ENCODE results near the gene CNTRL. TPM values are rescaled to one million over a fixed set of nuclear protein-coding genes. Genes with fewer than 3 reads are reported as not detected.

CNTRL gene
- total RNA-seq, 1 experiment from 2014 or later: 27.2 TPM

DNA sequence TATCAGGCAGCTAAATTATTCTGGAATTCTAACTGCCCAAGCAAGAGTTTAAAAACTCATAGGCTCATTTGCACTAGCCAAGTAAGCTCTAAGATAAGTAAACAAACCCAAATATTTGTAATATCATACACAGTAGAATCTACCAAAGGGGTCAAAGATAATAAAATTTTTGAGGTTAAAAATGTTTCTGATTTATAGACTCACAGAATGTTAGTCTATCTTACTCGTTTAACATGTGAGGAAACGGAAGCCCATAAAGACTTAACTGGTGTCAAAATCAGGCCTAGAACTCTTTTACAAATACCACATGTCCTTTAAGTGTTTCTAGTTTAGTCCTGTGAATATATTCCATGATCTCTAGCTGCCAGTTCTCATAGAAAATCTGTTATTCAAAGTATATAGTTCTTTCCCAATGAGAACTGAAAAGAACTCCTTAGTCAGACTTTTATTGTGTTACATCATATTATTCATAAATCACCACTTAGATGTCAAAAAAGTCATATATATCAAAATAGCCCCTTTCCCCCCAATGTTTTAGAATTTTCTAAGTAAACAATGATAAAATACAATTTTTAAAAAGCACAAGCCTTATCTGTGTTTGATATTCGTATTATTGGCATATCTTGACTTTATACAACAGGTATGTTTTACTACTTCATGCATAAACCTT is 113.0 kb downstream of the CNTRL start:
- in situ Hi-C loops (cut with HindIII; ENCODE audit: low pct_unique_long_range_greater_than_20kb, low sequenced_read_pairs): no loop called here
- DNase-seq (ENCODE audit: low read depth, low spot score): no peak

DNA sequence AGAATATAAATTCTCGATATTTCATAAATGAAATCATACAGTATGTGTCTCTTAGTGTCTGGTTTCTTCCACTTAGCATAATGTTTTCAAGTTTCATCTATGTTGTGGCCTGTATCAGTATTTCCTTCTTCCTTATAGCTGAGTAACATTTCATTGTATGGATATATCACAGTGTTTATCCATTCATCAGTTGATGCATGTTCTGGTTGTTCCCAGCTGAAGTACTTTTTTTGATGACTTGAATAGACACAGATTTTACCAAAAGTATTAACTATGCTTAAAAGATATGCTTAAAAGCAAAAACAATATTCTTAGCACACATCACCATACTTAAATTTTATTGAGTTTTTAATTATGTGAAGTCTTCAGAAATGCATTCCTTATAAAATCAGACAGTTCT is 114.3 kb downstream of the CNTRL start:
- in situ Hi-C loops (cut with HindIII; ENCODE audit: low pct_unique_long_range_greater_than_20kb, low sequenced_read_pairs): no loop called here
- no peak for DNase-seq (ENCODE audit: low read depth, low spot score)

- no peak for DNase-seq (ENCODE audit: low read depth, low spot score)
- in situ Hi-C loops (cut with HindIII; ENCODE audit: low pct_unique_long_range_greater_than_20kb, low sequenced_read_pairs): no loop called here
Observed at GRCh38 chr9:121189660-121190059, 114.9 kb downstream of the CNTRL start.

GRCh38 chr9:121191235-121191634 is 116.5 kb downstream of the CNTRL start:
- in situ Hi-C loops (cut with HindIII; ENCODE audit: low pct_unique_long_range_greater_than_20kb, low sequenced_read_pairs): no loop called here
- no peak for DNase-seq (ENCODE audit: low read depth, low spot score)

DNA sequence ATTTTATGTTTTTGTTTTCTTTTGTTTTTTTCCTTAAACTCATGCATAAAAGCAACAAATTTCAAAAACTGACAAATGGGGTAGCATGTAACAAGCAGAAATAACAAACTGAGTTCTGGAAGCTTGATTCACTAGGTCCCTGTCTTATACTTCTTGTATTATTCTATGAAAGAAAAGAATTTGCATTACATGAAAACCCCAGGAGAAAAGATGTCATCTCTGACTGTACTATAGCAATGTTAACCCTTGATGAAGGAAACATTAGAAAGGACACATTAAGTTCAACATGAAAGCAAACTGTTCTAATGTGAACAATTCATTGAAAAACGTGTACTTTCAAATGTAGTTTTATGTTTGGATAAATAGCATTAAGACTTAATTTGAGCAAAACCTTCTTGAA is 117.8 kb downstream of the CNTRL start:
- DNase-seq (ENCODE audit: low read depth, low spot score): no peak
- in situ Hi-C loops (cut with HindIII; ENCODE audit: low pct_unique_long_range_greater_than_20kb, low sequenced_read_pairs): no loop called here

DNA sequence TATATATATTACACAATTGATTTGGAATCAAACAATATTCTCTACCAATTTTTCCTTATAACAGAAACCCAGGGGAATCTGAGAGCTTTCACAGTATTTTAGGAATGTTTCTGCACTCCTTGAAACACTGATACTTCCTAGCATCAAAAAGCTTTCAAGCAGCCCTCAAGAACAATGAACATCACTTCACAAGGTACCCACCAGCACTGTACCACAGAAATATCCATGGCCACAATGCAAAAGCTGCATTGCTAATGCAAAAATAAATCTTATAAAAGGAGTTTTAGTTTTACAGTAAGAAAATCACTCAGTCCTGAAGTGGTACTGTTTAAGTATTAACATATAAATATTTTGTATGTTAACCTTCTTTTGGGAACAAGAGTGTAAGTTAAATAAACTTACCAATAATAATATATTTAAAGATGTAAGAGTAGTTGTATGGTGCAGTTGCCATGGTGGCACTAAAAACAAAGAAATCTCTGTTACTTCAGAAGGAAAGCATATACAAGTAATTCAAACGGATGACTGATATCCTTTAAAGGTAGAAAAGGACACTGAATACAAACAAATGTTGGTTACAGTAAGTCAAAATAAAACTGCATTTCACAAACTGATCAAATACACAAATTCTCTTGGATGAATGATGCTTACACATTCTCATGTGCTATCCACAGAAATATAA is 118.3 kb downstream of the CNTRL start:
- DNase-seq (ENCODE audit: low read depth, low spot score): peak; percentile 26
- in situ Hi-C loops (cut with HindIII; ENCODE audit: low pct_unique_long_range_greater_than_20kb, low sequenced_read_pairs): no loop called here

DNA sequence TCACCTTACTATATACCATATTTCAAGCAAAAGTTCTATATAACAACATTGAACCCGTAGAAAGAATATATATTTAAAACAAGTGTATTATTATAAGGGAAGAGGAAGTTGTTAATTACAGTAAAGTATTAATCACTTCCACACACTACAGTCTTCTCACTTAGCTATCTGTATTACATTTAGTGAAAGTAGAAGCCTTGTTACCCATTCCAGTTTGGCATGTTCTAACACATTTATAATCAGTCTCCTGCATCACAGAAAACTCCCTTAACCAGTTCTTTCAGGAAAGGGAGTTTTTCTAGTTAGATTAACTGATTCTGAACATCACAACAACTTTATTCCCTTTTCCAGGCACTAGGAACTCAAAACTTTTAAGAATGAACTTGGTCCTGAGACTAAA is 120.0 kb downstream of the CNTRL start:
- no peak for DNase-seq (ENCODE audit: low read depth, low spot score)
- in situ Hi-C loops (cut with HindIII; ENCODE audit: low pct_unique_long_range_greater_than_20kb, low sequenced_read_pairs): no loop called here

GRCh38 chr9:121196389-121196788 is 121.6 kb downstream of the CNTRL start:
- in situ Hi-C loops (cut with HindIII; ENCODE audit: low pct_unique_long_range_greater_than_20kb, low sequenced_read_pairs): no loop called here
- DNase-seq (ENCODE audit: low read depth, low spot score): no peak

GRCh38 chr9:121197132-121197531 is 122.4 kb downstream of the CNTRL start:
- DNase-seq (ENCODE audit: low read depth, low spot score): no peak
- in situ Hi-C loops (cut with HindIII; ENCODE audit: low pct_unique_long_range_greater_than_20kb, low sequenced_read_pairs): no loop called here

GRCh38 chr9:121198512-121199042 is 123.8 kb downstream of the CNTRL start:
- in situ Hi-C loops (cut with HindIII; ENCODE audit: low pct_unique_long_range_greater_than_20kb, low sequenced_read_pairs): no loop called here
- DNase-seq (ENCODE audit: low read depth, low spot score): no peak

GRCh38 chr9:121199921-121200320 is 125.2 kb downstream of the CNTRL start:
- no peak for DNase-seq (ENCODE audit: low read depth, low spot score)
- in situ Hi-C loops (cut with HindIII; ENCODE audit: low pct_unique_long_range_greater_than_20kb, low sequenced_read_pairs): no loop called here

DNA sequence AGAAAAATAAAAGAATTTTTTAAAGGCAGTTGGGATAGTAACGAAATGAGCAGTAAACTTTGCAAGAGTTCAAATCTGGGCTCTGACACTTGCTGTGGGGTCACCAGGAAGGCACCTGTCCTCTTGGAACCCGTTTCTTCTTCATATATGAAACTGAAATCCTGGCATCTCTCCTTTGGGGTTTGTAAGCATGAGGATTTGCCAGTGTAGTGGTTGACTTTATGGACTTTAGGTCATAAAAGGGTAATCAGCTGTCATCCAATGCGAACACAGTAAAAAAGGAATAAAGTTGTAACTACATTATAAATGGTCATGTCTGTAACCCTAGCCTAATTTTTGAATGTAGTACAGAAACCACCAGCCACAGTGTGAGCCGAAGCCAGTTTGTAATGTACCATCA is 125.6 kb downstream of the CNTRL start:
- in situ Hi-C loops (cut with HindIII; ENCODE audit: low pct_unique_long_range_greater_than_20kb, low sequenced_read_pairs): no loop called here
- no peak for DNase-seq (ENCODE audit: low read depth, low spot score)

DNA sequence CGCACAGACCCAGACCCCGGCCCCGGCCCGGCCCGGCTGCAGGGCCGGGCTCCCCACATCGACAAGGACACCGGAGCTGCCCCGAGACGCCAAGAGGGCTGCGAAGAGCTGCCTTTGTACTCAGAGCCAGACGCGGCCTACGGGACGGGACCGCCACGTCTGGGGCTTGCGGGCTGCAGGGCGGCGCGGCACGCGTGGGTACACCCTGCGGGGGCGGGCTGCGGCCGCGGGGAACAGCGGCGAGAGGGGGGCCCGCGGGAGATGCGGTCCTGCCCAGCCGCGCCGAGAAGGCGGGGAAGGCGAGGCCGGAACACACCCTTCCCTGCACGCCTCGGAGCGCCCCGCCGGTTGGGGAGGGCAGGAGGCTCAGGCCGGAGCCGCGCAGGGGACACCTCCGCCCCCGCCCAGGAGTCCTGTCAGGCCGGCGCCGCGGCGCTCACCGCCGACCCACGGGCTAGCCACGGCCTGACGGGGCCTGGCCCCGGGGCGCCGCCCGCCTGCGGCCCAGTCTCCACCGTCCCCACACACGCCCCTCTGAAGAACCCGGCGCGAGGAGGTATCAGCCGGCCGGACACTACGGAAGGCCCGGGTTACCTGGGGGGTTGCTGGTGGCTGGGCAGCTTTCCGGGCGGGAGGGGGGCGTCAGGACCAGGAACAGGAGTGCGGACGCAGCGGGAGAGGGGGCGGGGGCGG is 126.4 kb downstream of the CNTRL start:
- in situ Hi-C loops (cut with HindIII; ENCODE audit: low pct_unique_long_range_greater_than_20kb, low sequenced_read_pairs): no loop called here

GRCh38 chr9:121201738-121202533 is 127.2 kb downstream of the CNTRL start, which contains the start of gene RAB14:
TSS of gene RAB14 (minus strand) at chr9:121201869. CDS start at chr9:121193412, 8,457 bp downstream.
- in situ Hi-C loops (cut with HindIII; ENCODE audit: low pct_unique_long_range_greater_than_20kb, low sequenced_read_pairs): no loop called here

More for the DNA sequence above, 126.4 kb downstream of the CNTRL start:
- DNase-seq (ENCODE audit: low read depth, low spot score): no peak

DNA sequence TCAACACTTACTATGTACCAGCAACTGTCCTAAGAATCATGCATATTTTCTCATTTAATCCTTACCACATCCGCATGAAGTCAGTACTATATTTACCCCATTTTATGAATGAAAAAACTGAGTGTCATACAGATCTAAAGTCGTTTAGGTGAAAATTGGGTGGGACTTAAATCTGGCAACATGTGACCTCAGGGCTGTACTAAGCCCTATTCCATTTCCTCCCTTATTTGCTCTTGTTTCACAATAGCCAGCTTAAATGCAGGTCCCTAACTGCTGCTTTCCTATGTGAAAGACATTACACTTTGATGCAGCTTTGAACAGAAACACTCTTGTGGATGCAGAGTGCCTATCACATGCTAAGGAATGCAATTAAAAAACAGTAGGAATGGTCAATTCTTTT is 129.4 kb downstream of the CNTRL start:
- DNase-seq (ENCODE audit: low read depth, low spot score): no peak
- in situ Hi-C loops (cut with HindIII; ENCODE audit: low pct_unique_long_range_greater_than_20kb, low sequenced_read_pairs): no loop called here

More at GRCh38 chr9:121201738-121202533, 127.2 kb downstream of the CNTRL start, which contains the start of gene RAB14:
- DNase-seq (ENCODE audit: low read depth, low spot score): peak; percentile 98

- DNase-seq (ENCODE audit: low read depth, low spot score): no peak
- in situ Hi-C loops (cut with HindIII; ENCODE audit: low pct_unique_long_range_greater_than_20kb, low sequenced_read_pairs): no loop called here
Observed at GRCh38 chr9:121204611-121205010, 129.9 kb downstream of the CNTRL start.

GRCh38 chr9:121206516-121207370 is 132.0 kb downstream of the CNTRL start:
- no peak for DNase-seq (ENCODE audit: low read depth, low spot score)
- in situ Hi-C loops (cut with HindIII; ENCODE audit: low pct_unique_long_range_greater_than_20kb, low sequenced_read_pairs): no loop called here

All from SK-MEL-5 (cell line).